Mammary epithelial cell (primary cell): ENCODE measurements around the gene IL19.

Experiments
- EZH2 ChIP-seq: IDR thresholded peaks from 2 replicates; pipeline ENCODE4 v1.6.1; 2012; ENCODE audit warnings: low read length, inconsistent platforms, borderline replicate concordance
- TF ChIP-seq, protein P1 (sequence below), 2 donors: IDR thresholded peaks in 1 of 2; conservative IDR thresholded peaks in 1 of 2; 2 replicates each; pipeline ENCODE4 v1.5.1; 2011 to 2012; ENCODE audit warnings: inconsistent platforms in 2 of 2, low read length in 2 of 2, mild to moderate bottlenecking in 2 of 2, control low read depth in 1 of 2, low read depth in 1 of 2; ENCODE audit not compliant: insufficient read depth in 1 of 2; ENCODE audit errors: extremely low read depth in 1 of 2

DNA sequence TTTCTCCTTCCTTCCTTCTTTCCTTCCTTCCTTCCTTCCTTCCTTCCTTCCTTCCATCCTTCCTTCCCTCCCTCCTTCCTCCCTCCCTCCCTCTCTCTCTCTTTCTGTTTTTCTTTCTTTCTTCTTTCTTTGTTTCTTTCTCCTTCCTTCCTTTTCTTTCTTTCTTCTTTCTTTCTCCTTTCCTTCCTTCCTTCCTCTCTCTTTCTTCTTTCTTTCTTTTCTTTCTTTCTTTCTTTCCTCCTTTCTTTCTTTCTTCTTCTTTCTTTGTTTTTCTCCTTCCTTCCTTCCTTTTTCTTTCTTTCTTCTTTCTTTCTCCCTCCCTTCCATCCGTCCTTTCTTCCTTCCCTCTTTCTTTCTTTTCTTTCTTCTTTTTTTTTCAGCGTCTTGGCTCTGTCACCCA, 18.1 kb upstream of the IL19 start:
- TF ChIP-seq, protein P1, sequence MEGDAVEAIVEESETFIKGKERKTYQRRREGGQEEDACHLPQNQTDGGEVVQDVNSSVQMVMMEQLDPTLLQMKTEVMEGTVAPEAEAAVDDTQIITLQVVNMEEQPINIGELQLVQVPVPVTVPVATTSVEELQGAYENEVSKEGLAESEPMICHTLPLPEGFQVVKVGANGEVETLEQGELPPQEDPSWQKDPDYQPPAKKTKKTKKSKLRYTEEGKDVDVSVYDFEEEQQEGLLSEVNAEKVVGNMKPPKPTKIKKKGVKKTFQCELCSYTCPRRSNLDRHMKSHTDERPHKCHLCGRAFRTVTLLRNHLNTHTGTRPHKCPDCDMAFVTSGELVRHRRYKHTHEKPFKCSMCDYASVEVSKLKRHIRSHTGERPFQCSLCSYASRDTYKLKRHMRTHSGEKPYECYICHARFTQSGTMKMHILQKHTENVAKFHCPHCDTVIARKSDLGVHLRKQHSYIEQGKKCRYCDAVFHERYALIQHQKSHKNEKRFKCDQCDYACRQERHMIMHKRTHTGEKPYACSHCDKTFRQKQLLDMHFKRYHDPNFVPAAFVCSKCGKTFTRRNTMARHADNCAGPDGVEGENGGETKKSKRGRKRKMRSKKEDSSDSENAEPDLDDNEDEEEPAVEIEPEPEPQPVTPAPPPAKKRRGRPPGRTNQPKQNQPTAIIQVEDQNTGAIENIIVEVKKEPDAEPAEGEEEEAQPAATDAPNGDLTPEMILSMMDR (conservative IDR thresholded peaks at IDR 0.05 in 1 of 2, IDR thresholded peaks at IDR 0.05 in 1 of 2; ENCODE audit: extremely low read depth in 1 of 2, insufficient read depth in 1 of 2, low read depth in 1 of 2, low read length in 2 of 2) = no peak
- TF ChIP-seq EZH2 = no peak
